ENCODE results near the gene PRKAG2. TPM values are rescaled to one million over a fixed set of nuclear protein-coding genes. Genes with fewer than 3 reads are reported as not detected.

Gene PRKAG2
- total RNA-seq, 2 experiments from 2014 or later, result 18.4 to 29.9 TPM

GRCh38 chr7:151559557-151560183 lies 317.2 kb downstream of the PRKAG2 start:
- ATAC-seq (no peak), DNase-seq (no peak)
- Mint-ChIP-seq H3K36me3 (peaks cover 30% of the 10 kb centered on the region), H3K4me3 (no peak overlapping the region), H3K27ac (peak overlapping the region; percentile 10), H3K9me3 (ENCODE audit: low read depth) (no peaks in the 10 kb centered on the region), H3K27me3 (no peaks in the 10 kb centered on the region), H3K4me1 (peaks cover 12% of the 10 kb centered on the region)
- CTCF ChIA-PET, result no interaction called here

GRCh38 chr7:151558575-151558974 lies 318.3 kb downstream of the PRKAG2 start:
- DNase-seq (no peak), ATAC-seq (no peak)
- CTCF ChIA-PET, result no interaction called here
- Mint-ChIP-seq H3K4me3 (no peak overlapping the region), H3K36me3 (peaks cover 30% of the 10 kb centered on the region), H3K4me1 (peaks cover 12% of the 10 kb centered on the region), H3K27me3 (no peaks in the 10 kb centered on the region), H3K9me3 (ENCODE audit: low read depth) (no peaks in the 10 kb centered on the region), H3K27ac (no peak overlapping the region)

GRCh38 chr7:151556592-151556991 lies 320.3 kb downstream of the PRKAG2 start:
- peaks cover 12% of the 10 kb centered on the region for H3K4me1 Mint-ChIP-seq
- H3K27ac Mint-ChIP-seq, result no peak overlapping the region
- ATAC-seq, result no peak
- CTCF ChIA-PET, result no interaction called here
- peaks cover 3% of the 10 kb centered on the region for H3K27me3 Mint-ChIP-seq
- DNase-seq, result no peak
- peaks cover 25% of the 10 kb centered on the region for H3K36me3 Mint-ChIP-seq
- H3K4me3 Mint-ChIP-seq, result no peak overlapping the region
- no peaks in the 10 kb centered on the region for H3K9me3 Mint-ChIP-seq (ENCODE audit: low read depth)

GRCh38 chr7:151553356-151553755 lies 323.6 kb downstream of the PRKAG2 start:
- CTCF ChIA-PET, result interaction anchor here (1.1 kb wide), 1 partner anchor 230 kb away, joined by 3 read pairs; no protein-coding TSS in a partner anchor
- Mint-ChIP-seq H3K27ac (no peak overlapping the region), H3K4me1 (no peaks in the 10 kb centered on the region), H3K36me3 (peaks cover 10% of the 10 kb centered on the region), H3K4me3 (no peak overlapping the region), H3K9me3 (ENCODE audit: low read depth) (no peaks in the 10 kb centered on the region), H3K27me3 (peaks cover 8% of the 10 kb centered on the region)
- DNase-seq, result no peak
- no peak for ATAC-seq

GRCh38 chr7:151552352-151553028 lies 324.4 kb downstream of the PRKAG2 start:
- Mint-ChIP-seq H3K4me1 (no peaks in the 10 kb centered on the region), H3K27ac (no peak overlapping the region), H3K4me3 (no peak overlapping the region), H3K36me3 (peaks cover 9% of the 10 kb centered on the region), H3K9me3 (ENCODE audit: low read depth) (no peaks in the 10 kb centered on the region), H3K27me3 (peaks cover 8% of the 10 kb centered on the region)
- ATAC-seq (no peak), DNase-seq (no peak)
- CTCF ChIA-PET, result interaction anchor here (0.7 to 1.1 kb wide), 2 partner anchors 104 to 231 kb away, joined by 3 read pairs; no protein-coding TSS in a partner anchor

- H3K27ac Mint-ChIP-seq, result no peak overlapping the region
- H3K27me3 Mint-ChIP-seq, result peaks cover 12% of the 10 kb centered on the region
- H3K9me3 Mint-ChIP-seq (ENCODE audit: low read depth), result no peaks in the 10 kb centered on the region
- peaks cover 6% of the 10 kb centered on the region for H3K36me3 Mint-ChIP-seq
- H3K4me1 Mint-ChIP-seq, result no peaks in the 10 kb centered on the region
- DNase-seq (no peak), ATAC-seq (no peak)
- CTCF ChIA-PET, result interaction anchor here (0.7 kb wide), 1 partner anchor 103 kb away, joined by 3 read pairs; no protein-coding TSS in a partner anchor
- H3K4me3 Mint-ChIP-seq, result no peak overlapping the region
These were observed 325.1 kb downstream of the PRKAG2 start for GRCh38 chr7:151551820-151552219.

- Mint-ChIP-seq H3K27me3 (peaks cover 22% of the 10 kb centered on the region), H3K9me3 (ENCODE audit: low read depth) (no peaks in the 10 kb centered on the region), H3K36me3 (no peaks in the 10 kb centered on the region), H3K4me3 (no peak overlapping the region), H3K4me1 (no peaks in the 10 kb centered on the region), H3K27ac (no peak overlapping the region)
- ATAC-seq (no peak), DNase-seq (no peak)
- CTCF ChIA-PET, result no interaction called here
These were observed 326.1 kb downstream of the PRKAG2 start for GRCh38 chr7:151550656-151551286.

- CTCF ChIA-PET, result no interaction called here
- ATAC-seq (no peak), DNase-seq (no peak)
- Mint-ChIP-seq H3K4me1 (no peaks in the 10 kb centered on the region), H3K36me3 (no peaks in the 10 kb centered on the region), H3K27ac (no peak overlapping the region), H3K9me3 (ENCODE audit: low read depth) (no peaks in the 10 kb centered on the region), H3K27me3 (peaks cover 32% of the 10 kb centered on the region), H3K4me3 (no peak overlapping the region)
These were observed 327.3 kb downstream of the PRKAG2 start for GRCh38 chr7:151549644-151550043.

- Mint-ChIP-seq H3K27ac (no peak overlapping the region), H3K27me3 (peaks cover 37% of the 10 kb centered on the region), H3K4me3 (no peak overlapping the region), H3K36me3 (no peaks in the 10 kb centered on the region), H3K4me1 (no peaks in the 10 kb centered on the region), H3K9me3 (ENCODE audit: low read depth) (no peaks in the 10 kb centered on the region)
- CTCF ChIA-PET, result no interaction called here
- DNase-seq (no peak), ATAC-seq (no peak)
These were observed 327.8 kb downstream of the PRKAG2 start for GRCh38 chr7:151549083-151549482.

- ATAC-seq, result no peak
- Mint-ChIP-seq H3K4me3 (no peak overlapping the region), H3K27ac (no peak overlapping the region), H3K36me3 (no peaks in the 10 kb centered on the region), H3K4me1 (no peaks in the 10 kb centered on the region), H3K9me3 (ENCODE audit: low read depth) (no peaks in the 10 kb centered on the region), H3K27me3 (peaks cover 62% of the 10 kb centered on the region)
- DNase-seq, result no peak
- CTCF ChIA-PET, result interaction anchor here (0.8 kb wide), 1 partner anchor 10 kb away, joined by 3 read pairs; no protein-coding TSS in a partner anchor
These were observed 332.7 kb downstream of the PRKAG2 start for GRCh38 chr7:151544183-151544582.

GRCh38 chr7:151542606-151543130 lies 334.2 kb downstream of the PRKAG2 start:
- no peaks in the 10 kb centered on the region for H3K36me3 Mint-ChIP-seq
- H3K27ac Mint-ChIP-seq, result no peak overlapping the region
- no peak for ATAC-seq
- CTCF ChIA-PET, result interaction anchor here (0.7 kb wide), 1 partner anchor 44 kb away, joined by 3 read pairs; no protein-coding TSS in a partner anchor
- peaks cover 68% of the 10 kb centered on the region for H3K27me3 Mint-ChIP-seq
- no peak overlapping the region for H3K4me3 Mint-ChIP-seq
- H3K9me3 Mint-ChIP-seq (ENCODE audit: low read depth), result no peaks in the 10 kb centered on the region
- no peak for DNase-seq
- H3K4me1 Mint-ChIP-seq, result peaks cover 2% of the 10 kb centered on the region

GRCh38 chr7:151541709-151542499 lies 335.0 kb downstream of the PRKAG2 start:
- Mint-ChIP-seq H3K36me3 (no peaks in the 10 kb centered on the region), H3K27ac (no peak overlapping the region), H3K27me3 (peaks cover 72% of the 10 kb centered on the region), H3K4me1 (peaks cover 2% of the 10 kb centered on the region), H3K4me3 (no peak overlapping the region), H3K9me3 (ENCODE audit: low read depth) (no peaks in the 10 kb centered on the region)
- CTCF ChIA-PET, result interaction anchor here (0.7 kb wide), 1 partner anchor 44 kb away, joined by 3 read pairs; no protein-coding TSS in a partner anchor
- no peak for ATAC-seq
- DNase-seq, result no peak

GRCh38 chr7:151540146-151540545 lies 336.8 kb downstream of the PRKAG2 start:
- Mint-ChIP-seq H3K27me3 (peaks cover 68% of the 10 kb centered on the region), H3K4me1 (peaks cover 4% of the 10 kb centered on the region), H3K27ac (no peak overlapping the region), H3K36me3 (no peaks in the 10 kb centered on the region), H3K4me3 (no peak overlapping the region), H3K9me3 (ENCODE audit: low read depth) (no peaks in the 10 kb centered on the region)
- DNase-seq, result no peak
- CTCF ChIA-PET, result no interaction called here
- no peak for ATAC-seq
